Measurements from ENCODE around the gene CHCHD6.
A peak's percentile ranks its signal among the peaks of the same experiment; 100 is the strongest.

The CHCHD6 gene

DNA sequence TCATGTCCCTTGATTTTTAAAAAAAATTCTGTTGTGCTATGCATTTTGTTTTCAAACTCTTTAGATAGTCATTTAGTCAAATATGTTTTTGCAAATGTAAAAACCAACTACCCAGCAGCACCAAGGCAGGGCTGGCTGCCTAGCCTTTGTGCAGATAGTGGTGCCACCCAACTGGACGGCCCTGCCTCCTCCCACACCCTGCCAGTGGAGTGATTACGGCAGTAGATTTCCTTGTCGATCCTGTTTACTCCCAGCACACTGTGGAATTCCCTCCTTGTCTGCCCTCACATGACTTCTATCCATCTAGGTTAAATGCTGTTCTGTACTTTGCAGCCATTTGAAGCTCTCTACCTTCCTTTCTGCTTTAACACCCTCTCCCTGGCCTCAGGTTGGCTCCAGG is 199.5 kb downstream of the CHCHD6 start:
- no peak for DNase-seq

DNA sequence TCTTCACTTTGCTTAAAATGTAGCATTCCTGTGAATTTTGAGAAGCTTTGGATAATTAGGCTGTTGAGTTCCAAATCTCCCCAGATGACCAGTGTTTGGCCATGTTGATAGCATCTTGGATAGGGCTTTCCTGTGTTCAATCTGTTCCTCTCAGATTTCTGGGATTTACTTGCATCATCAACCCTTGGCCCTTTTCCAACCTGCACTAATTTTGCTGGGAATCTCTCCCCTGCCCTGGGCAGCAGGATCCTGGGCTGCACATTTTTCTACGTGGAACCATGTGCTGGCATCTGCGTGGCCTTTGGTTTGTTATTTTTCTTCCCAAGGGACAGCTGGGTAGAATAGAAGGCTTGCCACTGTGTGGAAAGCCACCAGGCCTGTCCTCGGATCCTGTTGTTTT is 203.5 kb downstream of the CHCHD6 start:
- DNase-seq = no peak

DNA sequence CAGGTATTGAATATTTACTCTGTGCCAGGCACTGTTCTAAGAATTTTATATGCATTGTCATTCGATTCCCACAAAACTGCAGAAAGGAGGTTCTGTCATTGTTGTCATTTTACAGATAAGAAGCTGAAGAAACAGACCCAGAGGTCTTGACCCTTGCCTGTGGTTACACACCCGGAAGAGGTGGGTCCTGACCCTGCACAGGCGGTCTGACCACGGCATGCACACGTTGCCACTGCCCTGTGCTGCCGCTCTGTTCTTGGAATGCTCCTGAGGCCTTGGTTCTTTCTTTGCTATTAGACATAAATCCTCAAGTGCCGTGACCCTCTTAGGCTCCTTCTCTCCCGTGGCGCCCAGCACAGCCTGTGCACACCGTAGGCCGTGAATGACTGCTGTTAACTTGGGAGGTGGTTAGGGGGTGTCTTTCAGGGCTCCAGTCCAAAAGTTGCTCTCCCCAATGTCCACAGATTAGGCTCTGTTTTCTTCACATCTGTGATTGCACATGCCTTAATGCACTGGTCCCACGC is 204.8 kb downstream of the CHCHD6 start:
- DNase-seq = peak; percentile 91

DNA sequence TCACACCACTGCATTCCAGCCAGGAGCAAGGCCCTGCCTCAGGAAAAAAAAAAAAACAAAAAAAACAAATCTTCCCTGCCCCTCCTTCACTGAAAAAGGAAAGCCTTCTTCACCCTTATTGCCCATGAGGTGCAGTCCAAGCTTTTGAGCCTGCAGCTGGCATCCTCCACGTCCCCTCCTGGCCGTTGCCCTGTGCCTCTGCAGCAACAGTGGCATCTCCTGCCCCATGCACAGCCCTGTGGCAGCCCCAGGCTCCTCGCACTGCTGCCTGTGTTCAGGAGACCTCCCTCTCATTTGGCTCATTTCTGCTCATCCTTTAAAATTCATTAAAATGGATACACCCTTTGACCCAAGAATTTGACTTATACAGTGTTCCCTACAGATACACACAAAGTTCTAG is 206.2 kb downstream of the CHCHD6 start:
- no peak for DNase-seq

DNA sequence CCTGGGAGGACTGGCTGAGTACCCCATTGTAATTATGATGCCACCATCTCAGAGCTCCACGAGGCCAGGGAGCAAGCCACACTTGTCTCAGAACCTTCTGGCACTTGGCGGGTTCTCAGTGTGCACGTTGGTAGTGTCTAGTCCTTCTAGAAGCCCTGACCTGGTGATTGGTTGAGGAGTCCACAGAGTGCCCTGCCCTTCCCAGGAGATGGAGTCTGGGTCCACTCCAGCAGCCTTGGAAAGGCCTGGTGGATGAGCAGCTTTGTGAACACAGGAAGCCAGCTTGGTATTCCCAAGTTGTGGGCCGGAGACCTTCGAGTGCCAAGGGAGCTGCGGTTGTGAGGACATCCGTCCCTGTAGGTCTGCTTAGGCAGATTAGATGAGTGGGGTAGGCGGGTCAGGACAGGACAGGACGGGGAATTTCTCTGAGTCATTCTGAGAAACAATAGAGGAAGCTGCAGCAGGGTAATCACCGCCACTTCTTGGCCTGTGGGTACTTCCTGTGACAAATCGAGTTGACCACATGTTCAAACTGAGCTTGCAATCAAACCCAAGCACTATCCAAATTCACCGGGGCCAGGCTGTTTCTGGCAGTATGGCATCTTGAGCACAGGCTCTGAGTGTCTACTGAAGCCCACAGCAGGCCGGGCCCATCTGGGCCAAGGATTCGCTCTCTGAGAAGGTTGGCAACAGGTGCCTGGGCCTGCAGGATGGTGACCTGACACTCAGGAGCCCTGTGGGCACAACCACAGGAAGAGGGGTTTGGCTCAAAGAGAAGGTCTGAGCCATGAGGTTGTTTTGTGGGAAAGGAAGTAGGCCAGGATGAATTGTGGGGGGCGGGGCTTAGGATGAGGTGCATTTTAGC is 207.4 kb downstream of the CHCHD6 start:
- DNase-seq = peak; percentile 97

DNA sequence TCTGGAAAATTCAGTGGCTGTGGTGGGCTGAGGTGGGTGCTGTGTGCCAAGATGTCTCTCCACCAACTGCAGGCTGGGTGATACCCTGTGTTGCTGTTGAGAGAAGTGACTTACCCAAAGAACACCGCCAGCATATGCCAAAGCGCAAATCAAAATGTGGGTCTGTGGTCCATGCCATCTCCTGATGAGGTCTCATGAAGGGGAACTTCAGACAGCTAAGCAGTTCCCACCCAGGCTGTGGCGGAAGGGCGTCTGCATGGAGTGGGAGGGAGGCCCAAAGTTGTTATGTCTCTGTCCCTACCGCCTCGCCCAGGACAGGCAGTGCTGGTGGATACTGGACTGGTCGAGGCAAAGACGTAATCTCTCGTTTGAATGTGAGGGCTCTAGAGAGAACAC is 208.0 kb downstream of the CHCHD6 start:
- no peak for DNase-seq

GRCh38 chr3:126912491-126913195 is 208.6 kb downstream of the CHCHD6 start:
- DNase-seq = no peak

DNA sequence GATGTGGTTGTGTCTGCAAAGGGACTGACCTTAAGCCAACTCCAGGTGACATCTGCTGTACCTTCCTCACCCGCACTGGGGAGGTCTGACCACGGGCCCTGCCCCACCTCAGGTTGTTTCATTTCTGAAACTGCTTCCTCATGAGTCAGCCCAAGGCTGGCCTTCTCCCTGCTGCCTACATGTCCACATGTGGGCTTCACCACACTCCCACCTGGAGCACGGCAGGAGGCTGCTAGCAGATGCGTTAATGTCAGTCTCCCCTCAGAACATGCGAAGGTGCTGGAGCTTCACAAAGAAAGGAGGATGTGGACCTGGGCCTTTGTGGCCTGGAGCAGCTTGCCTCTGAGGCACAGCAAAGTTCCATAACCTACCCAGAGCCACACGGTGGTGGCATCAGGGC is 209.5 kb downstream of the CHCHD6 start:
- DNase-seq = no peak

GRCh38 chr3:126914226-126914625 is 210.2 kb downstream of the CHCHD6 start:
- no peak for DNase-seq

GRCh38 chr3:126915015-126915414 is 211.0 kb downstream of the CHCHD6 start:
- DNase-seq = no peak

GRCh38 chr3:126916546-126916945 is 212.5 kb downstream of the CHCHD6 start:
- DNase-seq = no peak

GRCh38 chr3:126917232-126917804 is 213.3 kb downstream of the CHCHD6 start:
- DNase-seq = no peak

DNA sequence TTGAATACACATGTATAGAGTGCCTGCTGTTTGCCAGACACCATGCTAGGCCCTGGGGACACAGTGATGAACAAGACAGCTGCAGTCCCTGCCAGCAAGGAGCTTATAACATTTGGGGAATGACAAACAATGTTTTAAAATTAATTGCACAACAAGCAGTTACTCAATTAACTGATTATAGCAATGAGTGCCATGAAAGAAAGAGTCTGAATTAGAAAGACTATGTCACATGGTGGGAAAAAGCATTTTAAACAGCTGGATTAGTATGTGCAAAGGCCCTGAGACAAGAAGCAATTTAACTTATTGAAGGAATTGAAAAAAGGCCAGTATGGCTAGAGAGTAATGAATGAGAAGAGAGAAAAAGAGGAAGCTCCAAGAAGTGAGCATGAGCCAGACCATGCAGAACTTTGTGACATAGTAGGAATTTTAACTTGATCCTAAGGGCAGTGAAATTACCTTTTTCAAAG is 214.3 kb downstream of the CHCHD6 start:
- DNase-seq = peak; percentile 16

DNA sequence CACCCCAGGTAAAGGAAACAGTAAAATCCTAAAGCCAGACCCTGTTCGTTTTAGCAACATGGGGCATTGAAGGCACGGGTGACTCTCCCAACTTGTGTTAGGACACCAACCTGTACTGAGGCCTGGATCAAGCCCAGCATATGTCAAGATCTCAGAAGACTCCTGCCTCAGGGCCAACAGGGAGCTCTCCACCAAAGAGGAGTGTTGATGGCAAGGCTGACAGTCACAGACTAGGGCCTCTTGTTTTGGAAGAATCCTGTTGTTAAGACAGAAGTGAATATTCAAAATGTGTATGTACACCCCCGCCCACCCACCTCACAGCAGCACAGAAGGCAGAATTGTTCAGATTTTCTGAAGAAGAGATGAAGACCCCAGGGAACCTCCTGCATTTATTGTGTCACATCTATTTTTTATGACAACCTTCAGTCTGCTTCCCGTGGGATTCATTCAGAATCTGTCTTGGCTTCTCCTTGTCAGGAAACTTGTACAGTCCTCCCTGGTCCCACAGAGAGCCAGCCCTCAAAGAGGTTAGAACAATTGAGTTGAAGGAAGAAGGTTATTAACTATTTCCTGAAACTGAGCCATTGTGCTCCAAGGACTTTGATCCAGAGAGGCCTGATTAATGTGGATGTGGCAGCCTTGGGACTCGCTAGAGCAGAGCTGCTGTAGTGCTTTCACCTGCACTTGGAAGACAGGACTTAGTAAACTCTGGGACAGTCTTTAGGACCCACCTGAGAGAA is 217.2 kb downstream of the CHCHD6 start:
- no peak for DNase-seq

GRCh38 chr3:126922466-126922865 is 218.4 kb downstream of the CHCHD6 start:
- DNase-seq = no peak

DNA sequence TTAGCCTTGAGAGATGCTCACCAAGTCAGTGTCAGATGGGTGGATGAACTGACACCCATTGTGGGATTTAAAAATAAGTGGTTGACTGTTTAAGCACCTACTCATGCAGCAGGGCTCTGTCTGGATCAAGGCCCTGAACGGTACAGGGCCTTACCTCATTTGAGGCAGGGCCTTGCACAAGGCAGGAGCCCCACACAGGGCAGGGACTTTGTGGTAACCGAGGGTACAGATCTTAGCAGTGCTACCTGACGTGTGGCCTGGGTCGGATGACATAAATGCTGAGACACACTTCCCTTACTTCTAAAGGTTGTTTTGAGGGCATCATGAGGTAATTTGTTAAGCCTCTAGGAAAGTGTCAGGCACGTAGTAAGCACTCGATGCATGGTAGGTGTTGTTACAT is 219.4 kb downstream of the CHCHD6 start:
- no peak for DNase-seq

DNA sequence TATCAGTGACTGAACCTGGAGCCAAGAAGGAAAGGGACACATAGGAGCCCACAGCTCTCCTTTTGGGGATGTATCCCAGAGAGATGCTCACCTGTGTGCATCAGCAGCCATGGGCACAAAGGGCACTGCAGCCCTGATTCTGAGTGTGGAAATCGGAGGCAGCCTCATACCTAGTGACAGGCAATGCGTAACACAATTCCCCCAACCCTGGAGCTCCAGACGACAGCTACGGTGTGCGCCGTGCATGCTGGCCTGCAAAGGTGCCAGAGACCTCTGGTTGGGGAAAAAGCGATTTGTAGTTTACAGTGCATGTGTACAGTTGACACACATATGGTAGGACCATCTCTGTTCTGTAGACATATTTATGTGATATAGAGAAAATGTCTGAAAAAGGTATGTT is 219.9 kb downstream of the CHCHD6 start:
- no peak for DNase-seq

DNA sequence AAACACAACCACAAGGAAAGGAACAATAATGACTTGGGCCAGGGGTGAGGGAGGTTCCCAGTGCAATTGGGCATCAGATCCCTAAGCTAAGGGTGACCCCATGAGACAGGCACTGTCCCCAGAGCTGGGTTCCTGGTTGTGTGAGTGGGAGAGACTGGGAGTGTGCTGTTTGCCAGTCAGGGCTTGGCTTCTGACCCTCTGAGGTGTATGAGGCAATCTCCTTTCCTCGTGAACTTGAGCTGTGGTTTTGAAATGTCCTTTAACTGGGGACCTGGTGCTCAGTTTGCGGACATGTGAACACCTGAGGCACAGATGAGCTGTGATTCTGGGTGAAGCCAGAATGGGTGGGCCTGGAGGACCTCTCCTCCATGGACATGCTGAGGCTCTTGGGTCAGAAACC is 220.4 kb downstream of the CHCHD6 start:
- no peak for DNase-seq

GRCh38 chr3:126925411-126926171 is 221.6 kb downstream of the CHCHD6 start:
- peak; percentile 22 for DNase-seq

- DNase-seq = no peak
These were observed 222.8 kb downstream of the CHCHD6 start for GRCh38 chr3:126926684-126927400.

GRCh38 chr3:126927401-126927750 is 223.3 kb downstream of the CHCHD6 start:
- DNase-seq = no peak

GRCh38 chr3:126927846-126928245 is 223.8 kb downstream of the CHCHD6 start:
- DNase-seq = no peak

Data from hematopoietic multipotent progenitor cell treated with erythropoietin and hydrocortisone succinate and interleukin-3 and kit ligand, for 4 days (in vitro differentiated cells).